SK-N-SH (cell line): ENCODE results near the gene ABITRAM. TPM values are rescaled to one million over a fixed set of nuclear protein-coding genes. Genes with fewer than 3 reads are reported as not detected.

Experiments
- CTCF ChIA-PET: fragments of 300-600, 350-600 bp; formaldehyde crosslinking; extraction: SDS; loops from one replicate; lab custom pipeline; 2021; lab: Yijun Ruan, JAX
- POLR2A ChIA-PET: fragments of 350-600 bp; sonication (Branson Sonifier 250); formaldehyde crosslinking; extraction: SDS; loops from one replicate; lab custom pipeline; 2020; ENCODE audit warnings: antibody characterized with exemption, inconsistent platforms; lab: Yijun Ruan, JAX
- DNase-seq: peaks from one replicate; pipeline ENCODE4 v3.0.0; 2012
- H2AFZ ChIP-seq: fragments of 200-600 bp; sonication (generic); 2 replicates; pipeline ENCODE4 v1.8.1; 2016; ENCODE audit warnings: antibody characterized with exemption, mild to moderate bottlenecking, low read depth
- H3F3A ChIP-seq: fragments of 200-600 bp; sonication (generic); replicated peaks from 2 replicates; pipeline ENCODE3; 2016; ENCODE audit warnings: antibody characterized with exemption, mild to moderate bottlenecking; ENCODE audit not compliant: insufficient read depth
- H3K27ac ChIP-seq, 2 experiments: fragments of 200-500 bp in 1 of 2; fragments of 200-600 bp in 1 of 2; sonication (Bioruptor generic) in 1 of 2; sonication (generic), shearing (Covaris generic) in 1 of 2; 2 replicates each; pipeline versions ENCODE4 v1.5.1 to v1.6.1; 2014 to 2016; ENCODE audit warnings: low read depth in 2 of 2, inconsistent platforms in 1 of 2, low read length in 1 of 2, mild to moderate bottlenecking in 1 of 2, mixed read lengths in 1 of 2
- H3K27me3 ChIP-seq: fragments of 200-600 bp; sonication (generic), shearing (Covaris generic); 2 replicates; pipeline ENCODE4 v1.6.1; 2016; ENCODE audit warnings: mixed run types; ENCODE audit not compliant: insufficient read depth
- H3K36me3 ChIP-seq, 2 experiments: fragments of 200-500 bp in 1 of 2; fragments of 200-600 bp in 1 of 2; sonication (Bioruptor generic) in 1 of 2; sonication (generic) in 1 of 2; replicated peaks in 1 of 2; 2 replicates each; pipeline versions ENCODE3 to v1.5.1; 2014 to 2016; ENCODE audit warnings: low read length in 1 of 2, mild to moderate bottlenecking in 1 of 2; ENCODE audit not compliant: insufficient read depth in 2 of 2, control insufficient read depth in 1 of 2
- H3K4me1 ChIP-seq, 2 experiments: fragments of 200-500 bp in 1 of 2; fragments of 200-600 bp in 1 of 2; sonication (Bioruptor generic) in 1 of 2; sonication (generic), shearing (Covaris generic) in 1 of 2; 2 replicates each; pipeline versions ENCODE4 v1.5.1 to v1.6.1; 2014 to 2016; ENCODE audit warnings: low read depth in 1 of 2, low read length in 1 of 2, mixed run types in 1 of 2; ENCODE audit not compliant: insufficient read depth in 2 of 2, control insufficient read depth in 1 of 2
- H3K4me2 ChIP-seq: fragments of 200-600 bp; sonication (generic), shearing (Covaris generic); 2 replicates; pipeline ENCODE4 v1.6.1; 2017; ENCODE audit warnings: mixed run types
- H3K4me3 ChIP-seq, 2 experiments: fragments of 200-500 bp in 1 of 2; fragments of 200-600 bp in 1 of 2; sonication (Bioruptor generic) in 1 of 2; sonication (generic), shearing (Covaris generic) in 1 of 2; 2 replicates each; pipeline versions ENCODE4 v1.5.1 to v1.8.1; 2014 to 2016; ENCODE audit warnings: low read depth in 2 of 2, inconsistent platforms in 1 of 2, low read length in 1 of 2, mild to moderate bottlenecking in 1 of 2, mixed read lengths in 1 of 2, moderate library complexity in 1 of 2
- H3K79me2 ChIP-seq: fragments of 200-600 bp; sonication (generic); 2 replicates; pipeline ENCODE4 v1.8.1; 2017; ENCODE audit warnings: mild to moderate bottlenecking; ENCODE audit not compliant: insufficient read depth
- H3K9ac ChIP-seq: fragments of 200-600 bp; sonication (generic); 2 replicates; pipeline ENCODE4 v1.6.1; 2017; ENCODE audit warnings: mixed run types
- H3K9me2 ChIP-seq: fragments of 200-600 bp; sonication (generic); 2 replicates; pipeline ENCODE4 v1.6.1; 2017; ENCODE audit warnings: mixed run types
- H3K9me3 ChIP-seq: fragments of 200-600 bp; sonication (generic); 2 replicates; pipeline ENCODE4 v1.6.1; 2017; ENCODE audit warnings: mixed run types, mild to moderate bottlenecking, moderate library complexity
- H4K20me1 ChIP-seq: fragments of 200-600 bp; sonication (generic); 2 replicates; pipeline ENCODE4 v1.6.1; 2017; ENCODE audit warnings: mild to moderate bottlenecking, mixed run types; ENCODE audit not compliant: insufficient read depth
- CTCF ChIP-seq: fragments of 200-600 bp; sonication (generic); IDR thresholded peaks from 2 replicates; pipeline ENCODE4 v1.6.1; 2017; ENCODE audit warnings: antibody characterized with exemption, mild to moderate bottlenecking, moderate library complexity
- EP300 ChIP-seq, 2 experiments: IDR thresholded peaks; 2 replicates each; pipeline versions ENCODE4 v1.4.0 to v1.6.1; 2012; ENCODE audit warnings: borderline replicate concordance in 1 of 2, low read depth in 1 of 2, low read length in 1 of 2
- FOXJ3 ChIP-seq: sonication (generic); formaldehyde crosslinking; IDR thresholded peaks from 2 replicates; pipeline ENCODE4 v1.5.1; 2020; ENCODE audit warnings: mild to moderate bottlenecking, missing genetic modification reagents
- FOXM1 ChIP-seq: IDR thresholded peaks from 2 replicates; pipeline ENCODE4 v1.4.0; 2012; ENCODE audit warnings: low read depth, mild to moderate bottlenecking
- MEF2A ChIP-seq: IDR thresholded peaks from 2 replicates; pipeline ENCODE4 v1.4.0; 2012; ENCODE audit warnings: low read depth, borderline replicate concordance
- PBX3 ChIP-seq: IDR thresholded peaks from 2 replicates; pipeline ENCODE4; 2012
- RCOR1 ChIP-seq: fragments of 150-350 bp; IDR thresholded peaks from 2 replicates; pipeline ENCODE4 v1.6.1; 2017; ENCODE audit warnings: antibody characterized with exemption, low read length
- REST ChIP-seq: IDR thresholded peaks from 2 replicates; pipeline ENCODE4 v1.6.1; 2012; ENCODE audit warnings: mild to moderate bottlenecking, low read depth, low read length, moderate library complexity
- RFX5 ChIP-seq: IDR thresholded peaks from 2 replicates; pipeline ENCODE4 v1.6.1; 2012; ENCODE audit warnings: mild to moderate bottlenecking, improper control_type of control experiment, low read length
- RXRA ChIP-seq: IDR thresholded peaks from 2 replicates; pipeline ENCODE4 v1.4.0; 2012; ENCODE audit warnings: low read depth, mild to moderate bottlenecking, borderline replicate concordance
- SMC3 ChIP-seq: IDR thresholded peaks from 2 replicates; pipeline ENCODE4 v1.6.1; 2012; ENCODE audit warnings: low read depth, low read length, improper control_type of control experiment
- WGBS: methylation state at CpG from one replicate; pipeline ENCODE4 v1.1.6; 2017; ENCODE audit warnings: low lambda C conversion rate; 5-methylcytosine and 5-hydroxymethylcytosine counted together
- polyA plus RNA-seq, 3 experiments: library from polyadenylated mRNA; depleted of rRNA; stranded (reverse); fragments of >200 nt; gene quantifications; 2 replicates each; pipeline ENCODE4 v1.2.3, GENCODE V29; 2012
- TF ChIP-seq, protein P1 (sequence below): fragments of 150-350 bp; IDR thresholded peaks from 2 replicates; pipeline ENCODE4 v1.6.1; 2016; ENCODE audit warnings: mild to moderate bottlenecking, low read depth, low read length

ABITRAM gene
- polyA plus RNA-seq, 1 of the 3 experiments (the other 2 are of a cell fraction): 13.9 TPM

DNA sequence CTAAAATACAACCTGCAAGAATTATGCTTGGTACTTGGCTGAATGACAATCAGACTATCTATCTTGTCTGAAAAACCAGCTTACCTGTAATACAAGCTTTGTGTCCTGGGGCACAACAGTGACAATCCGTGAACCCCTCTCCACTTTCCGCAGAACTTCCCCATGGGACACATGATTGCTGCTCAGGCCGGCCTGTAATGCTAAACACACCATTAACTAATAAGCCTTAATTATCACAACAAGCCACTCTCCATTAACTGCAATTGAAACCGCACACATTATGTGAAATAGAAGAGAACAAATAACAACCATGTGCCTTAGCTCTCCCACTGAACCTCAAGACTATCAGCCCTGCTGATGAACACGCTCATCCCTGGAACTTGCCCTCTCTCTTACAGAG is 34.0 kb upstream of the ABITRAM start:
- Histone ChIP-seq H3K9me3 (no peaks in the 10 kb centered on the region), H3K9me2 (no peaks in the 10 kb centered on the region), H3K4me1 (no peaks in the 10 kb centered on the region), H4K20me1 (no peaks in the 10 kb centered on the region), H3K27me3 (no peaks in the 10 kb centered on the region), H3K4me2 (no peak overlapping the region), H3K4me3 (no peak overlapping the region), H2AFZ (no peak overlapping the region), H3K36me3 (peaks cover 66 to 84% of the 10 kb centered on the region in 2 experiments), H3K27ac (no peak overlapping the region), H3K9ac (no peak overlapping the region), H3F3A (no peaks in the 10 kb centered on the region), H3K79me2 (no peaks in the 10 kb centered on the region)
- DNase-seq: no peak
- WGBS: 98% methylated on average over 5 of the region's 5 CpGs
- CTCF ChIA-PET: interaction anchor here (0.7 to 0.8 kb wide), 2 partner anchors 11 to 67 kb away, joined by 3 read pairs; no protein-coding TSS in a partner anchor
- POLR2A ChIA-PET: no interaction called here
- TF ChIP-seq, protein P1, sequence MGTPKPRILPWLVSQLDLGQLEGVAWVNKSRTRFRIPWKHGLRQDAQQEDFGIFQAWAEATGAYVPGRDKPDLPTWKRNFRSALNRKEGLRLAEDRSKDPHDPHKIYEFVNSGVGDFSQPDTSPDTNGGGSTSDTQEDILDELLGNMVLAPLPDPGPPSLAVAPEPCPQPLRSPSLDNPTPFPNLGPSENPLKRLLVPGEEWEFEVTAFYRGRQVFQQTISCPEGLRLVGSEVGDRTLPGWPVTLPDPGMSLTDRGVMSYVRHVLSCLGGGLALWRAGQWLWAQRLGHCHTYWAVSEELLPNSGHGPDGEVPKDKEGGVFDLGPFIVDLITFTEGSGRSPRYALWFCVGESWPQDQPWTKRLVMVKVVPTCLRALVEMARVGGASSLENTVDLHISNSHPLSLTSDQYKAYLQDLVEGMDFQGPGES: no peak
- no peak for TF ChIP-seq RCOR1
- TF ChIP-seq RXRA: no peak
- no peak for TF ChIP-seq CTCF
- TF ChIP-seq EP300 (IDR thresholded peaks at IDR 0.05; ENCODE audit: borderline replicate concordance in 1 of 2, low read depth in 1 of 2, low read length in 1 of 2): no peak
- TF ChIP-seq REST: no peak
- no peak for TF ChIP-seq RFX5
- TF ChIP-seq PBX3: no peak
- TF ChIP-seq FOXM1: no peak
- no peak for TF ChIP-seq SMC3
- TF ChIP-seq MEF2A: no peak
- no peak for TF ChIP-seq FOXJ3 (CRISPR knock-in tag)
